ENCODE results near the gene ADCK2.
"Not testable (repeated sequence)": the region's sequence is repeated elsewhere in the genome, so short reads cannot be mapped to it uniquely, and the experiment has no call there.

ADCK2 gene

GRCh38 chr7:140672382-140673062 is at the start of gene ADCK2:
Gene ADCK2, plus strand, starts transcription at chr7:140672945. Its CDS starts 386 bp downstream, at chr7:140673331.
- H3K4me3 ChIP-seq (ENCODE audit: low read length) = peak within 1 kb of the TSS; percentile 73
- TF ChIP-seq ZNF274 (IDR thresholded peaks at IDR 0.05; ENCODE audit: low read depth, low read length) = no peak

GRCh38 chr7:140623980-140624379 is 48.8 kb upstream of the ADCK2 start:
- no peak for TF ChIP-seq ZNF274 (IDR thresholded peaks at IDR 0.05; ENCODE audit: low read depth, low read length)
- H3K4me3 ChIP-seq (ENCODE audit: low read length) = no peak overlapping the region

GRCh38 chr7:140624392-140625191 is 48.2 kb upstream of the ADCK2 start:
- TF ChIP-seq ZNF274 (IDR thresholded peaks at IDR 0.05; ENCODE audit: low read depth, low read length) = no peak
- H3K4me3 ChIP-seq (ENCODE audit: low read length) = no peak overlapping the region

- not testable (repeated sequence) for H3K4me3 ChIP-seq (ENCODE audit: low read length)
Measured at GRCh38 chr7:140625192-140625558, 47.6 kb upstream of the ADCK2 start.

GRCh38 chr7:140625908-140626868 is 46.6 kb upstream of the ADCK2 start:
- no peak for TF ChIP-seq ZNF274 (IDR thresholded peaks at IDR 0.05; ENCODE audit: low read depth, low read length)
- H3K4me3 ChIP-seq (ENCODE audit: low read length) = no peak overlapping the region

- TF ChIP-seq ZNF274 (IDR thresholded peaks at IDR 0.05; ENCODE audit: low read depth, low read length) = no peak
- no peak overlapping the region for H3K4me3 ChIP-seq (ENCODE audit: low read length)
Measured at GRCh38 chr7:140631021-140631420, 41.7 kb upstream of the ADCK2 start.

- TF ChIP-seq ZNF274 (IDR thresholded peaks at IDR 0.05; ENCODE audit: low read depth, low read length) = no peak
Measured at GRCh38 chr7:140631602-140632001, 41.1 kb upstream of the ADCK2 start.

GRCh38 chr7:140635345-140635744 is 37.4 kb upstream of the ADCK2 start:
- no peak for TF ChIP-seq ZNF274 (IDR thresholded peaks at IDR 0.05; ENCODE audit: low read depth, low read length)
- H3K4me3 ChIP-seq (ENCODE audit: low read length) = no peak overlapping the region

More at GRCh38 chr7:140631602-140632001, 41.1 kb upstream of the ADCK2 start:
- no peak overlapping the region for H3K4me3 ChIP-seq (ENCODE audit: low read length)

GRCh38 chr7:140635816-140636215 is 36.9 kb upstream of the ADCK2 start:
- H3K4me3 ChIP-seq (ENCODE audit: low read length) = no peak overlapping the region
- TF ChIP-seq ZNF274 (IDR thresholded peaks at IDR 0.05; ENCODE audit: low read depth, low read length) = no peak

GRCh38 chr7:140637400-140637799 is 35.3 kb upstream of the ADCK2 start:
- TF ChIP-seq ZNF274 (IDR thresholded peaks at IDR 0.05; ENCODE audit: low read depth, low read length) = no peak
- no peak overlapping the region for H3K4me3 ChIP-seq (ENCODE audit: low read length)

GRCh38 chr7:140638173-140638791 is 34.5 kb upstream of the ADCK2 start:
- no peak for TF ChIP-seq ZNF274 (IDR thresholded peaks at IDR 0.05; ENCODE audit: low read depth, low read length)
- no peak overlapping the region for H3K4me3 ChIP-seq (ENCODE audit: low read length)

- no peak for TF ChIP-seq ZNF274 (IDR thresholded peaks at IDR 0.05; ENCODE audit: low read depth, low read length)
- peak overlapping the region; percentile 23; the same call in 1 of the 2 replicates for H3K4me3 ChIP-seq (ENCODE audit: low read length)
Measured at GRCh38 chr7:140639366-140640053, 33.2 kb upstream of the ADCK2 start.

GRCh38 chr7:140640060-140640637 is 32.6 kb upstream of the ADCK2 start:
- no peak for TF ChIP-seq ZNF274 (IDR thresholded peaks at IDR 0.05; ENCODE audit: low read depth, low read length)
- peak overlapping the region; percentile 23; the same call in 1 of the 2 replicates for H3K4me3 ChIP-seq (ENCODE audit: low read length)
